GM19043 (cell line): ENCODE measurements around the gene GALNT8.
"Not testable (repeated sequence)": the region's sequence is repeated elsewhere in the genome, so short reads cannot be mapped to it uniquely, and the experiment has no call there.

Source experiments
- ATAC-seq: cut with Tn5 transposase; IDR thresholded peaks from one replicate; pipeline ENCODE4 v1.9.1; 2021; ENCODE audit warnings: low read depth; ENCODE audit not compliant: unreplicated experiment

GALNT8 gene

GRCh38 chr12:4742416-4742970 is 22.3 kb downstream of the GALNT8 start:
- no peak for ATAC-seq

- ATAC-seq = no peak
Measured at GRCh38 chr12:4743046-4743445, 22.8 kb downstream of the GALNT8 start.

- ATAC-seq = no peak
Measured at GRCh38 chr12:4744709-4745108, 24.5 kb downstream of the GALNT8 start.

- no peak for ATAC-seq
Measured at GRCh38 chr12:4745249-4745648, 25.0 kb downstream of the GALNT8 start.

- not testable (repeated sequence) for ATAC-seq
Measured at GRCh38 chr12:4751654-4752053, 31.5 kb downstream of the GALNT8 start.

- no peak for ATAC-seq
Measured at GRCh38 chr12:4762773-4763172, 42.6 kb downstream of the GALNT8 start.

- ATAC-seq = no peak
Measured at GRCh38 chr12:4763549-4763948, 43.3 kb downstream of the GALNT8 start.

- no peak for ATAC-seq
Measured at GRCh38 chr12:4766445-4766844, 46.2 kb downstream of the GALNT8 start.

GRCh38 chr12:4767186-4767585 is 47.0 kb downstream of the GALNT8 start:
- ATAC-seq = no peak

- ATAC-seq = no peak
Measured at GRCh38 chr12:4768341-4768740, 48.1 kb downstream of the GALNT8 start.

- no peak for ATAC-seq
Measured at GRCh38 chr12:4769073-4769472, 48.9 kb downstream of the GALNT8 start.

GRCh38 chr12:4771172-4771959 is 51.2 kb downstream of the GALNT8 start:
- ATAC-seq = no peak

GRCh38 chr12:4771960-4772566 is 51.9 kb downstream of the GALNT8 start:
- no peak for ATAC-seq

GRCh38 chr12:4775936-4776335 is 55.7 kb downstream of the GALNT8 start:
- ATAC-seq = no peak

GRCh38 chr12:4779749-4780148 is 59.5 kb downstream of the GALNT8 start:
- ATAC-seq = no peak

- no peak for ATAC-seq
Measured at GRCh38 chr12:4780641-4781611, 60.7 kb downstream of the GALNT8 start.

GRCh38 chr12:4784404-4785054 is 64.3 kb downstream of the GALNT8 start:
- no peak for ATAC-seq

- ATAC-seq = no peak
Measured at GRCh38 chr12:4786795-4787194, 66.6 kb downstream of the GALNT8 start.

- no peak for ATAC-seq
Measured at GRCh38 chr12:4787965-4788364, 67.8 kb downstream of the GALNT8 start.

- no peak for ATAC-seq
Measured at GRCh38 chr12:4789776-4790175, 69.6 kb downstream of the GALNT8 start.
